Mucosa of gallbladder (tissue), 1 donor: ENCODE results near the gene EDRF1. TPM values are rescaled to one million over a fixed set of nuclear protein-coding genes. Genes with fewer than 3 reads are reported as not detected.
"Not testable (repeated sequence)": the region's sequence is repeated elsewhere in the genome, so short reads cannot be mapped to it uniquely, and the experiment has no call there.

ENCODE experiments used
- DNase-seq: peaks from one replicate; pipeline ENCODE4 v3.0.0-alpha.2; 2020; ENCODE audit warnings: low spot score
- total RNA-seq: library from RNA; stranded (reverse); gene quantifications from one replicate; pipeline ENCODE4 v1.2.1, GENCODE V29; 2021
- donor health status: DM: no; HTN: no; CAD: no.

The EDRF1 gene
- total RNA-seq, 1 donor from 2014 or later, result 15.4 TPM

- DNase-seq, result no peak
These were observed 11.7 kb upstream of the EDRF1 start for GRCh38 chr10:125707541-125708468.

- DNase-seq, result no peak
These were observed 10.5 kb upstream of the EDRF1 start for GRCh38 chr10:125708971-125709503.

- no peak for DNase-seq
These were observed 9.7 kb upstream of the EDRF1 start for GRCh38 chr10:125709553-125710474.

- DNase-seq, result no peak
These were observed 8.3 kb upstream of the EDRF1 start for GRCh38 chr10:125711110-125711750.

- DNase-seq, result not testable (repeated sequence)
These were observed 4.8 kb upstream of the EDRF1 start for GRCh38 chr10:125714728-125715127.

GRCh38 chr10:125720002-125720382, 483 bp downstream of the EDRF1 start:
- DNase-seq, result no peak

- no peak for DNase-seq
These were observed 1.5 kb downstream of the EDRF1 start for GRCh38 chr10:125721035-125721434.

- no peak for DNase-seq
These were observed 3.3 kb downstream of the EDRF1 start for GRCh38 chr10:125722811-125723210.

- no peak for DNase-seq
These were observed 7.4 kb downstream of the EDRF1 start for GRCh38 chr10:125726914-125727313.

GRCh38 chr10:125727436-125727835, 7.9 kb downstream of the EDRF1 start:
- DNase-seq, result no peak

GRCh38 chr10:125734148-125734547, 14.6 kb downstream of the EDRF1 start:
- no peak for DNase-seq

GRCh38 chr10:125734823-125735222, 15.3 kb downstream of the EDRF1 start:
- no peak for DNase-seq

- no peak for DNase-seq
These were observed 18.7 kb downstream of the EDRF1 start for GRCh38 chr10:125738206-125738605.

GRCh38 chr10:125739994-125740679, 20.6 kb downstream of the EDRF1 start:
- no peak for DNase-seq

- DNase-seq, result no peak
These were observed 23.0 kb downstream of the EDRF1 start for GRCh38 chr10:125742465-125742864.

- no peak for DNase-seq
These were observed 25.4 kb downstream of the EDRF1 start for GRCh38 chr10:125744909-125745308.

- DNase-seq, result no peak
These were observed 27.9 kb downstream of the EDRF1 start for GRCh38 chr10:125747417-125747816.

- no peak for DNase-seq
These were observed 36.7 kb downstream of the EDRF1 start for GRCh38 chr10:125756196-125756595.

GRCh38 chr10:125756853-125757487, 37.5 kb downstream of the EDRF1 start:
- DNase-seq, result no peak

GRCh38 chr10:125757742-125758141, 38.2 kb downstream of the EDRF1 start:
- DNase-seq, result no peak

GRCh38 chr10:125761961-125762360, 42.5 kb downstream of the EDRF1 start:
- no peak for DNase-seq
